ENCODE measurements around the gene IL36B.

The IL36B gene

GRCh38 chr2:113075600-113075999, 22.9 kb upstream of the IL36B start:
- DNase-seq = no peak

GRCh38 chr2:113075030-113075429, 22.4 kb upstream of the IL36B start:
- DNase-seq = no peak

- DNase-seq = no peak
Measured at GRCh38 chr2:113073325-113073834, 20.7 kb upstream of the IL36B start.

- no peak for DNase-seq
Measured at GRCh38 chr2:113072584-113072983, 19.9 kb upstream of the IL36B start.

- DNase-seq = no peak
Measured at GRCh38 chr2:113070606-113070975, 17.9 kb upstream of the IL36B start.

- no peak for DNase-seq
Measured at GRCh38 chr2:113069676-113070605, 17.3 kb upstream of the IL36B start.

- no peak for DNase-seq
Measured at GRCh38 chr2:113068706-113069485, 16.2 kb upstream of the IL36B start.

GRCh38 chr2:113068249-113068648, 15.6 kb upstream of the IL36B start:
- no peak for DNase-seq

GRCh38 chr2:113067681-113068080, 15.0 kb upstream of the IL36B start, which contains the start of gene IL1F10:
Gene IL1F10 (plus strand): TSS chr2:113067970. CDS start chr2:113072739, 4,769 bp downstream.
- DNase-seq = no peak

- DNase-seq = no peak
Measured at GRCh38 chr2:113064898-113065297, 12.2 kb upstream of the IL36B start.

GRCh38 chr2:113064281-113064680, 11.6 kb upstream of the IL36B start:
- DNase-seq = no peak

- DNase-seq = no peak
Measured at GRCh38 chr2:113061896-113062770, 9.5 kb upstream of the IL36B start.

- DNase-seq = no peak
Measured at GRCh38 chr2:113061241-113061640, 8.6 kb upstream of the IL36B start.

GRCh38 chr2:113060796-113061195, 8.1 kb upstream of the IL36B start:
- no peak for DNase-seq

GRCh38 chr2:113060396-113060795, 7.7 kb upstream of the IL36B start:
- peak; percentile 69 to 86 (median 84) for DNase-seq

GRCh38 chr2:113058998-113059960, 6.6 kb upstream of the IL36B start, which contains the start of gene IL36RN:
Gene IL36RN (plus strand): TSS chr2:113059198. CDS start chr2:113059439, 241 bp downstream.
- DNase-seq = no peak

- peak in 1 of 4 experiments; percentile 8 for DNase-seq
Measured at GRCh38 chr2:113058411-113058994, 5.8 kb upstream of the IL36B start.

GRCh38 chr2:113057117-113057516, 4.5 kb upstream of the IL36B start:
- no peak for DNase-seq

- peak; percentile 47 to 89 (median 76) for DNase-seq
Measured at GRCh38 chr2:113056521-113056920, 3.9 kb upstream of the IL36B start.

- DNase-seq = peak in 2 of 4 experiments; percentile 19 to 38
Measured at GRCh38 chr2:113054066-113054465, 1.4 kb upstream of the IL36B start.

- DNase-seq = no peak
Measured at GRCh38 chr2:113053666-113054065, 999 bp upstream of the IL36B start.

Data from suppressor macrophage (primary cell).